Panc1 (cell line): ENCODE data around the gene OR2V2.
"Not testable (repeated sequence)": the region's sequence is repeated elsewhere in the genome, so short reads cannot be mapped to it uniquely, and the experiment has no call there.

ENCODE experiments used
- POLR2AphosphoS5 ChIP-seq: IDR thresholded peaks from 2 replicates; pipeline ENCODE4 v1.6.1; 2012; ENCODE audit warnings: mild to moderate bottlenecking, low read depth, low read length, moderate library complexity
- TF ChIP-seq, protein P1 (sequence below): fragments of 450-650 bp; IDR thresholded peaks from 2 replicates; pipeline ENCODE4 v1.5.1; 2017; ENCODE audit warnings: mild to moderate bottlenecking

- TF ChIP-seq, protein P1, sequence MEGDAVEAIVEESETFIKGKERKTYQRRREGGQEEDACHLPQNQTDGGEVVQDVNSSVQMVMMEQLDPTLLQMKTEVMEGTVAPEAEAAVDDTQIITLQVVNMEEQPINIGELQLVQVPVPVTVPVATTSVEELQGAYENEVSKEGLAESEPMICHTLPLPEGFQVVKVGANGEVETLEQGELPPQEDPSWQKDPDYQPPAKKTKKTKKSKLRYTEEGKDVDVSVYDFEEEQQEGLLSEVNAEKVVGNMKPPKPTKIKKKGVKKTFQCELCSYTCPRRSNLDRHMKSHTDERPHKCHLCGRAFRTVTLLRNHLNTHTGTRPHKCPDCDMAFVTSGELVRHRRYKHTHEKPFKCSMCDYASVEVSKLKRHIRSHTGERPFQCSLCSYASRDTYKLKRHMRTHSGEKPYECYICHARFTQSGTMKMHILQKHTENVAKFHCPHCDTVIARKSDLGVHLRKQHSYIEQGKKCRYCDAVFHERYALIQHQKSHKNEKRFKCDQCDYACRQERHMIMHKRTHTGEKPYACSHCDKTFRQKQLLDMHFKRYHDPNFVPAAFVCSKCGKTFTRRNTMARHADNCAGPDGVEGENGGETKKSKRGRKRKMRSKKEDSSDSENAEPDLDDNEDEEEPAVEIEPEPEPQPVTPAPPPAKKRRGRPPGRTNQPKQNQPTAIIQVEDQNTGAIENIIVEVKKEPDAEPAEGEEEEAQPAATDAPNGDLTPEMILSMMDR, result not testable (repeated sequence)
- TF ChIP-seq POLR2AphosphoS5, result peak; percentile 69; the same call in 1 of the 2 replicates
These were observed 22.3 kb downstream of the OR2V2 start for GRCh38 chr5:181169459-181170236.
